Endothelial cell of umbilical vein (primary cell): ENCODE results near the gene C1orf210. TPM values are rescaled to one million over a fixed set of nuclear protein-coding genes. Genes with fewer than 3 reads are reported as not detected.

ENCODE experiments used
- BruUV-seq: library from RNA; stranded (reverse); fragments of 400-500 nt; replicated peaks from 2 replicates; lab custom pipeline; 2021; lab: Mats Ljungman, UMichigan
- CTCF ChIA-PET: fragments of 300-600, 350-600 bp; sonication (Branson Sonifier 250); formaldehyde crosslinking; loops from one replicate; lab custom pipeline; 2021; ENCODE audit warnings: antibody characterized with exemption, inconsistent platforms; lab: Charles Lee
- POLR2A ChIA-PET: fragments of 300-600, 350-600 bp; sonication (Branson Sonifier 250); formaldehyde crosslinking; loops from one replicate; lab custom pipeline; 2021; ENCODE audit warnings: antibody characterized with exemption, inconsistent platforms; lab: Charles Lee
- DNase-seq: peaks from one replicate; pipeline ENCODE4 v3.0.0-alpha.2; 2011; ENCODE audit warnings: low read depth, low spot score
- FAIRE-seq: peaks from 2 replicates; lab custom pipeline; 2011; peaks lifted over from hg19 to GRCh38; lab: Jason Lieb, UNC
- H2AFZ ChIP-seq: 2 replicates; pipeline ENCODE4 v1.6.0; 2012; ENCODE audit warnings: low read depth, low read length, control low read depth, inconsistent platforms
- H3K27ac ChIP-seq: 2 replicates; pipeline ENCODE4 v1.5.1; 2011; ENCODE audit warnings: low read depth, mild to moderate bottlenecking, control low read depth, low read length, moderate library complexity; ENCODE audit not compliant: insufficient read depth
- H3K27me3 ChIP-seq, 2 experiments: 2 replicates each; pipeline versions ENCODE4 v1.6.0 to v1.6.1; 2011; ENCODE audit warnings: low read length in 2 of 2, mixed read lengths in 1 of 2; ENCODE audit not compliant: control insufficient read depth in 2 of 2, insufficient read depth in 2 of 2
- H3K36me3 ChIP-seq, 2 experiments: 2 replicates in 1 of 2; 3 replicates in 1 of 2; pipeline ENCODE4 v1.5.1; 2011; ENCODE audit warnings: low read length in 2 of 2, mild to moderate bottlenecking in 1 of 2, moderate library complexity in 1 of 2; ENCODE audit not compliant: control insufficient read depth in 2 of 2, insufficient read depth in 2 of 2; ENCODE audit errors: extremely low read depth in 1 of 2
- H3K4me1 ChIP-seq: 3 replicates; pipeline ENCODE4 v1.5.1; 2011; ENCODE audit warnings: mild to moderate bottlenecking, low read length; ENCODE audit not compliant: control insufficient read depth, insufficient read depth; ENCODE audit errors: extremely low read depth
- H3K4me2 ChIP-seq: 2 replicates; pipeline ENCODE4 v1.6.1; 2011; ENCODE audit warnings: low read length, control low read depth, mixed read lengths; ENCODE audit not compliant: insufficient read depth
- H3K4me3 ChIP-seq, 3 experiments: fragments of 200-600 bp in 1 of 3; sonication (generic), shearing (Covaris generic) in 1 of 3; replicated peaks in 1 of 3; 2 replicates each; pipeline ENCODE4 v1.5.1; 2011 to 2016; ENCODE audit warnings: control low read depth in 3 of 3, low read length in 3 of 3, mild to moderate bottlenecking in 2 of 3, inconsistent platforms in 1 of 3, low read depth in 1 of 3, moderate library complexity in 1 of 3; ENCODE audit not compliant: insufficient read depth in 1 of 3
- H3K79me2 ChIP-seq: 2 replicates; pipeline ENCODE4 v1.6.0; 2012; ENCODE audit warnings: low read length, inconsistent platforms; ENCODE audit not compliant: control insufficient read depth, insufficient read depth
- H3K9ac ChIP-seq: replicated peaks from 2 replicates; pipeline ENCODE3; 2011; ENCODE audit warnings: low read length, control low read depth; ENCODE audit not compliant: insufficient read depth; ENCODE audit errors: extremely low read depth
- H3K9me1 ChIP-seq: replicated peaks from 3 replicates; pipeline ENCODE4 v1.6.0; 2011; ENCODE audit warnings: mild to moderate bottlenecking, low read length; ENCODE audit not compliant: control insufficient read depth, insufficient read depth; ENCODE audit errors: extremely low read depth
- H3K9me3 ChIP-seq: replicated peaks from 2 replicates; pipeline ENCODE4 v1.5.1; 2012; ENCODE audit warnings: low read length, inconsistent platforms; ENCODE audit not compliant: control insufficient read depth, insufficient read depth
- H4K20me1 ChIP-seq: replicated peaks from 2 replicates; pipeline ENCODE3; 2011; ENCODE audit warnings: mild to moderate bottlenecking, low read length; ENCODE audit not compliant: control insufficient read depth, insufficient read depth; ENCODE audit errors: extremely low read depth
- EZH2 ChIP-seq: IDR thresholded peaks from 2 replicates; pipeline ENCODE4 v1.6.1; 2012; ENCODE audit warnings: borderline replicate concordance, low read depth, mild to moderate bottlenecking, moderate library complexity, low read length, inconsistent platforms; ENCODE audit not compliant: severe bottlenecking
- FOS ChIP-seq: IDR thresholded peaks from 2 replicates; pipeline ENCODE4 v1.6.1; 2011; ENCODE audit warnings: mild to moderate bottlenecking, low read length, moderate library complexity, borderline replicate concordance; ENCODE audit not compliant: insufficient read depth
- GATA2 ChIP-seq: IDR thresholded peaks from 2 replicates; pipeline ENCODE4 v1.7.0; 2011; ENCODE audit warnings: low read depth, mild to moderate bottlenecking, moderate library complexity, mixed read lengths, low read length; ENCODE audit not compliant: insufficient read length, insufficient read depth
- JUN ChIP-seq: IDR thresholded peaks from 2 replicates; pipeline ENCODE4 v1.6.1; 2011; ENCODE audit warnings: borderline replicate concordance, low read depth; ENCODE audit not compliant: insufficient read length, insufficient read depth
- MYC ChIP-seq: IDR thresholded peaks from one replicate; pipeline ENCODE4 v1.6.1; 2011; ENCODE audit warnings: mild to moderate bottlenecking, low read depth, low read length
- POLR2A ChIP-seq: IDR thresholded peaks from 2 replicates; pipeline ENCODE4 v1.6.1; 2012; ENCODE audit warnings: low read depth, mild to moderate bottlenecking, control low read depth, low read length
- POLR2AphosphoS5 ChIP-seq: IDR thresholded peaks from 2 replicates; pipeline ENCODE4 v1.6.1; 2012; ENCODE audit warnings: low read depth, mild to moderate bottlenecking, control low read depth, low read length, moderate library complexity; ENCODE audit not compliant: insufficient read depth
- dilution Hi-C: fragments of 300-500 bp; cut with MboI; formaldehyde crosslinking; loops from one replicate; pipeline ENCODE4 v1.15.0; 2019; ENCODE audit warnings: low sequenced_read_pairs; ENCODE audit not compliant: extremely low pct_ligation_motif_present
- intact Hi-C: fragments of 100-400 bp; cut with micrococcal nuclease; formaldehyde crosslinking; loops from one replicate; pipeline ENCODE4 v1.10.0; 2022
- polyA plus RNA-seq, 4 experiments: library from polyadenylated mRNA; depleted of rRNA in 3 of 4; stranded (reverse) in 3 of 4; unstranded in 1 of 4; fragments of >200 nt; gene quantifications; 2 replicates each; pipeline versions ENCODE4 v1.2.1 to v1.2.3, GENCODE V29; 2011 to 2012; ENCODE audit warnings: missing spikeins in 1 of 4
- total RNA-seq: library from RNA; stranded (reverse); gene quantifications from 2 replicates; pipeline ENCODE4 v1.2.3, GENCODE V29; 2021
- TF ChIP-seq, protein P1 (sequence below): IDR thresholded peaks from 2 replicates; pipeline ENCODE4 v1.6.1; 2011; ENCODE audit not compliant: insufficient read depth, insufficient read length
- TF ChIP-seq, protein P2 (sequence below), 2 donors: IDR thresholded peaks; 1 replicate in 1 of 2; 2 replicates in 1 of 2; pipeline ENCODE4 v1.5.1; 2011; ENCODE audit warnings: low read length in 2 of 2, mild to moderate bottlenecking in 2 of 2, moderate library complexity in 2 of 2, control low read depth in 1 of 2, inconsistent platforms in 1 of 2, low read depth in 1 of 2; ENCODE audit not compliant: insufficient read depth in 1 of 2; ENCODE audit errors: extremely low read depth in 1 of 2

The C1orf210 gene
- total and polyA plus RNA-seq, 2 donors (not counting 3 experiments of a cell fraction or from before 2014, with no cell fraction given) = not detected

DNA sequence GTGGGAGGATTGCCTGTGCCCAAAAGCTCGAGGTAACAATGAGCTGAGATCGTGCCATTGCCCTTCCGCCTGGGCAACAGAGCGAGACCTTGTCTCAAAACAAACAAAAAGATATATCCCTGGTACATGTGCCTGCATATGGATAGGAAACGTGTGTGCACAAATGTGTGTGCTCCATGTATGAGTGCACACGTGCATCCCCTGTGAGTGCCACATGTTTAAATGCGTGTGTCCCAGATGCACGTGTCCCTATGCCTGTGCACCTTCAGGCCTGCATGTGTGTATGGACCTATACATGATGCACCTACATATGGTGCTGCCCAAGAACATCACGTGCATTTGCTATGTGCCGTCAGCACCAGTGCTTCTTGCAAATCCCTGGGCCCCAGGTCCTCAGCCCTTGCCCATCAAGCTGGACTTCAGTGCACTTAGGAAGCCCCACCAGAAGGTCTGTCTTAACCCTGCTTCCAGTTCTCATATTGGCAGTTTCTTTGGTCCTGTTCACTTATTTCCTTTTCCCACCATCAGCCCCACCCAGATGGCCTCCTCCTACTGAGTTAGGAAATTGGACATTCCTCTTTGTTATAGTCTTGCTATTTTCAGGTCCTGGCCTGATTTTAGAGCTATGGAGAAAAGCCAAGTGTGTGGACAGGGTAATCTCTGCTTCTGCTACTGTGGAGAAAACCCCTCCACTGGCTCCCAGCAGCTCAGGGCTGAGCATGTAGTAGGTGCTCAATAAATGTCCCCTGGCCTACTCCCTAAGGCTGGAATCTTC is 30.8 kb upstream of the C1orf210 start:
- peak; percentile 53 for FAIRE-seq
- no peaks in the 10 kb centered on the region for H3K27me3 ChIP-seq
- TF ChIP-seq, protein P1, sequence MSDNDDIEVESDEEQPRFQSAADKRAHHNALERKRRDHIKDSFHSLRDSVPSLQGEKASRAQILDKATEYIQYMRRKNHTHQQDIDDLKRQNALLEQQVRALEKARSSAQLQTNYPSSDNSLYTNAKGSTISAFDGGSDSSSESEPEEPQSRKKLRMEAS = no peak
- no peak for TF ChIP-seq JUN
- TF ChIP-seq, protein P2, sequence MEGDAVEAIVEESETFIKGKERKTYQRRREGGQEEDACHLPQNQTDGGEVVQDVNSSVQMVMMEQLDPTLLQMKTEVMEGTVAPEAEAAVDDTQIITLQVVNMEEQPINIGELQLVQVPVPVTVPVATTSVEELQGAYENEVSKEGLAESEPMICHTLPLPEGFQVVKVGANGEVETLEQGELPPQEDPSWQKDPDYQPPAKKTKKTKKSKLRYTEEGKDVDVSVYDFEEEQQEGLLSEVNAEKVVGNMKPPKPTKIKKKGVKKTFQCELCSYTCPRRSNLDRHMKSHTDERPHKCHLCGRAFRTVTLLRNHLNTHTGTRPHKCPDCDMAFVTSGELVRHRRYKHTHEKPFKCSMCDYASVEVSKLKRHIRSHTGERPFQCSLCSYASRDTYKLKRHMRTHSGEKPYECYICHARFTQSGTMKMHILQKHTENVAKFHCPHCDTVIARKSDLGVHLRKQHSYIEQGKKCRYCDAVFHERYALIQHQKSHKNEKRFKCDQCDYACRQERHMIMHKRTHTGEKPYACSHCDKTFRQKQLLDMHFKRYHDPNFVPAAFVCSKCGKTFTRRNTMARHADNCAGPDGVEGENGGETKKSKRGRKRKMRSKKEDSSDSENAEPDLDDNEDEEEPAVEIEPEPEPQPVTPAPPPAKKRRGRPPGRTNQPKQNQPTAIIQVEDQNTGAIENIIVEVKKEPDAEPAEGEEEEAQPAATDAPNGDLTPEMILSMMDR (IDR thresholded peaks at IDR 0.05; ENCODE audit: extremely low read depth in 1 of 2, insufficient read depth in 1 of 2, low read depth in 1 of 2, low read length in 2 of 2) = no peak
- TF ChIP-seq MYC = no peak
- TF ChIP-seq EZH2 = no peak
- no peak for TF ChIP-seq FOS
- peak; percentile 46 for TF ChIP-seq POLR2AphosphoS5
- no peak for TF ChIP-seq GATA2
- TF ChIP-seq POLR2A = peak; percentile 48
- no peak overlapping the region for H3K9ac ChIP-seq
- no peak for DNase-seq
- H3K9me1 ChIP-seq = no peaks in the 10 kb centered on the region
- no peak overlapping the region for H3K4me3 ChIP-seq
- no peaks in the 10 kb centered on the region for H3K4me1 ChIP-seq
- H3K4me2 ChIP-seq = no peak overlapping the region
- ChIA-PET CTCF (interaction anchor here (0.6 to 3.1 kb wide), 6 partner anchors 14 to 98 kb away, joined by 3 to 12 read pairs (median 6); partner anchors contain the start of gene CDC20), POLR2A (interaction anchor here (0.8 kb wide), 1 partner anchor 14 kb away, joined by 5 read pairs; no protein-coding TSS in a partner anchor)
- H4K20me1 ChIP-seq = no peaks in the 10 kb centered on the region
- no peaks in the 10 kb centered on the region for H3K79me2 ChIP-seq
- dilution Hi-C loops (no loop called here), intact Hi-C loops (no loop called here)
- H3K27ac ChIP-seq = no peak overlapping the region
- no peaks in the 10 kb centered on the region for H3K9me3 ChIP-seq
- no peak overlapping the region for H2AFZ ChIP-seq
- BruUV-seq = no TSS peak
- peaks cover 49 to 87% of the 10 kb centered on the region in 2 experiments for H3K36me3 ChIP-seq
